GM12878 (cell line): ENCODE measurements around the gene MYO1H. TPM values are rescaled to one million over a fixed set of nuclear protein-coding genes. Genes with fewer than 3 reads are reported as not detected.

Source experiments
- ATAC-seq: fragments of 200-7000 bp; cut with Tn5 transposase; 3 replicates; pipeline ENCODE4 v1.9.1; 2020; ENCODE audit warnings: mild to moderate bottlenecking, moderate library complexity
- BruUV-seq: library from RNA; stranded (reverse); fragments of 400-500 nt; replicated peaks from 2 replicates; lab custom pipeline; 2021; lab: Mats Ljungman, UMichigan
- CTCF ChIA-PET: fragments of 300-600 bp; sonication (Branson Sonifier 250); formaldehyde crosslinking; extraction: SDS; loops from one replicate; lab custom pipeline; 2021; ENCODE audit warnings: inconsistent platforms; lab: Yijun Ruan, JAX
- POLR2A ChIA-PET: fragments of 350-600 bp; formaldehyde crosslinking; extraction: SDS; loops from one replicate; lab custom pipeline; 2021; ENCODE audit warnings: inconsistent platforms; lab: Charles Lee
- RAD21 ChIA-PET: fragments of 300-600 bp; sonication (Branson Sonifier 250); formaldehyde crosslinking; loops from one replicate; lab custom pipeline; 2023; ENCODE audit warnings: antibody characterized with exemption; ENCODE audit not compliant: unreplicated experiment; lab: Charles Lee
- SMC1A ChIA-PET: fragments of 300-600 bp; sonication (Branson Sonifier 250); formaldehyde crosslinking; loops from one replicate; lab custom pipeline; 2023; ENCODE audit not compliant: unreplicated experiment, uncharacterized antibody; lab: Charles Lee
- DNase-seq: peaks from one replicate; pipeline ENCODE4 v3.0.0-alpha.2; 2011; ENCODE audit warnings: low read depth, low spot score
- FAIRE-seq: peaks from 3 replicates; lab custom pipeline; 2011; peaks lifted over from hg19 to GRCh38; lab: Jason Lieb, UNC
- H2AFZ ChIP-seq: 2 replicates; pipeline ENCODE4 v1.6.0; 2011; ENCODE audit warnings: low read depth, low read length, control low read depth; ENCODE audit not compliant: control insufficient read depth
- H3K27ac ChIP-seq: 2 replicates; pipeline ENCODE4 v1.5.1; 2011; ENCODE audit warnings: control low read depth; ENCODE audit not compliant: control insufficient read depth, insufficient read depth
- H3K27me3 ChIP-seq, 2 experiments: replicated peaks in 1 of 2; 2 replicates each; pipeline versions ENCODE4 v1.6.0 to v1.6.1; 2011; ENCODE audit warnings: low read length in 1 of 2; ENCODE audit not compliant: control insufficient read depth in 2 of 2, insufficient read depth in 2 of 2
- H3K36me3 ChIP-seq, 2 experiments: 2 replicates each; pipeline ENCODE4 v1.5.1; 2011; ENCODE audit warnings: low read length in 1 of 2; ENCODE audit not compliant: control insufficient read depth in 2 of 2, insufficient read depth in 2 of 2
- H3K4me1 ChIP-seq: 2 replicates; pipeline ENCODE4 v1.6.1; 2011; ENCODE audit warnings: mild to moderate bottlenecking, low read length, moderate library complexity, mixed read lengths; ENCODE audit not compliant: control insufficient read depth, insufficient read depth
- H3K4me2 ChIP-seq: 2 replicates; pipeline ENCODE4 v1.6.0; 2011; ENCODE audit warnings: control low read depth; ENCODE audit not compliant: control insufficient read depth, insufficient read depth
- H3K4me3 ChIP-seq: fragments of 200-600 bp; sonication (generic); 2 replicates; pipeline ENCODE4 v1.5.1; 2016
- H3K79me2 ChIP-seq: 2 replicates; pipeline ENCODE4 v1.6.0; 2011; ENCODE audit warnings: low read length; ENCODE audit not compliant: control insufficient read depth, insufficient read depth
- H3K9ac ChIP-seq: 2 replicates; pipeline ENCODE4 v1.8.0; 2011; ENCODE audit warnings: low read length, control low read depth, mixed read lengths; ENCODE audit not compliant: control insufficient read depth, insufficient read depth
- H3K9me3 ChIP-seq: replicated peaks from 3 replicates; pipeline ENCODE4 v1.5.1; 2011; ENCODE audit warnings: mild to moderate bottlenecking, low read length; ENCODE audit not compliant: control insufficient read depth, insufficient read depth
- H4K20me1 ChIP-seq: 2 replicates; pipeline ENCODE4 v1.6.0; 2011; ENCODE audit not compliant: control insufficient read depth, insufficient read depth
- BRCA1 ChIP-seq: IDR thresholded peaks from 2 replicates; pipeline ENCODE4 v1.6.1; 2011; ENCODE audit warnings: low read depth, low read length, improper control_type of control experiment
- CBX5 ChIP-seq: sonication (generic); IDR thresholded peaks from 2 replicates; pipeline ENCODE4 v1.6.1; 2016; ENCODE audit warnings: low read depth, moderate library complexity, mild to moderate bottlenecking, inconsistent platforms
- EGR1 ChIP-seq, 2 experiments: IDR thresholded peaks; 1 replicate in 1 of 2; 2 replicates in 1 of 2; pipeline ENCODE4 v1.6.1; 2011 to 2012; ENCODE audit warnings: low read depth in 2 of 2, low read length in 2 of 2, borderline replicate concordance in 1 of 2, mild to moderate bottlenecking in 1 of 2, moderate library complexity in 1 of 2
- ETV6 ChIP-seq, 2 experiments: fragments of 450-650 bp in 1 of 2; IDR thresholded peaks in 1 of 2; conservative IDR thresholded peaks in 1 of 2; 2 replicates each; pipeline ENCODE4 v1.6.1; 2014; ENCODE audit warnings: antibody characterized with exemption in 1 of 2, borderline replicate concordance in 1 of 2, low read depth in 1 of 2, mild to moderate bottlenecking in 1 of 2, moderate library complexity in 1 of 2
- HDGF ChIP-seq: fragments of 450-650 bp; IDR thresholded peaks from 2 replicates; pipeline ENCODE4 v1.6.1; 2016; ENCODE audit warnings: antibody characterized with exemption
- POU2F2 ChIP-seq: IDR thresholded peaks from 3 replicates; pipeline ENCODE4 v1.6.1; 2011; ENCODE audit warnings: low read depth, mild to moderate bottlenecking, low read length, borderline replicate concordance
- RAD51 ChIP-seq: fragments of 450-650 bp; IDR thresholded peaks from 2 replicates; pipeline ENCODE4 v1.6.1; 2016; ENCODE audit warnings: moderate library complexity, mild to moderate bottlenecking, inconsistent platforms
- RFX5 ChIP-seq: IDR thresholded peaks from 2 replicates; pipeline ENCODE4 v1.6.1; 2011; ENCODE audit warnings: low read depth, low read length, improper control_type of control experiment
- RUNX3 ChIP-seq: IDR thresholded peaks from 2 replicates; pipeline ENCODE4 v1.6.1; 2012; ENCODE audit warnings: low read length, inconsistent platforms
- SUPT20H ChIP-seq: IDR thresholded peaks from 2 replicates; pipeline ENCODE4 v1.6.1; 2011; ENCODE audit warnings: low read depth, mild to moderate bottlenecking, low read length, moderate library complexity, borderline replicate concordance; ENCODE audit not compliant: control insufficient read depth
- TCF12 ChIP-seq: IDR thresholded peaks from 2 replicates; pipeline ENCODE4 v1.6.1; 2011; ENCODE audit warnings: low read depth, mild to moderate bottlenecking, low read length
- WGBS: methylation state at CpG from one replicate; pipeline ENCODE4 v1.1.6; 2016; ENCODE audit warnings: low lambda C conversion rate; ENCODE audit not compliant: insufficient replicate concordance, insufficient coverage; ENCODE audit errors: missing lambda C conversion rate; 5-methylcytosine and 5-hydroxymethylcytosine counted together
- in situ Hi-C: fragments of 300-500 bp; cut with MboI; formaldehyde crosslinking; loops from 9 replicates; pipeline ENCODE4 v1.14.3; 2018; ENCODE audit warnings: mixed read lengths
- intact Hi-C: fragments of 100-400 bp; cut with micrococcal nuclease; formaldehyde crosslinking; loops from one replicate; pipeline ENCODE4 v1.14.2; 2022; ENCODE audit not compliant: unreplicated experiment
- polyA plus RNA-seq, 11 experiments: library from polyadenylated mRNA; depleted of rRNA in 4 of 11; unstranded in 6 of 11; stranded (reverse) in 5 of 11; fragments of >200 nt; fragmentation: Nextera tagmentation in 4 of 11; fragmentation: Illumina TruSeq in 1 of 11; extraction: Ambion mirVana in 4 of 11; extraction: Trizol in 1 of 11; gene quantifications; 1 replicate in 1 of 11; 2 replicates in 10 of 11; pipeline versions ENCODE4 v1.2.1 to v1.2.3, GENCODE V29; 2011 to 2016; ENCODE audit warnings: inconsistent platforms in 2 of 11, missing spikeins in 2 of 11, low read depth in 1 of 11
- total RNA-seq, 4 experiments: library from RNA; depleted of rRNA in 3 of 4; stranded (reverse); fragments of >200 nt in 3 of 4; fragmentation: Illumina TruSeq in 1 of 4; extraction: Trizol in 1 of 4; gene quantifications; 2 replicates each; pipeline versions ENCODE4 v1.2.1 to v1.2.3, GENCODE V29; 2013 to 2021
- TF ChIP-seq, protein P1 (sequence below): fragments of 450-650 bp; IDR thresholded peaks from 2 replicates; pipeline ENCODE4 v1.6.1; 2017; ENCODE audit warnings: low read depth, mild to moderate bottlenecking, moderate library complexity
- TF ChIP-seq, protein P2 (sequence below): fragments of 450-650 bp; IDR thresholded peaks from 2 replicates; pipeline ENCODE4 v1.6.1; 2016; ENCODE audit warnings: mild to moderate bottlenecking, moderate library complexity, borderline replicate concordance
- TF ChIP-seq, protein P3 (sequence below): fragments of 450-650 bp; IDR thresholded peaks from 2 replicates; pipeline ENCODE4 v1.6.1; 2014; ENCODE audit warnings: mild to moderate bottlenecking

MYO1H gene
- total and polyA plus RNA-seq, 10 of the 15 experiments (the other 5 are each of a cell fraction or from before 2014, with no cell fraction given) = 0.05 TPM; not detected in 9

DNA sequence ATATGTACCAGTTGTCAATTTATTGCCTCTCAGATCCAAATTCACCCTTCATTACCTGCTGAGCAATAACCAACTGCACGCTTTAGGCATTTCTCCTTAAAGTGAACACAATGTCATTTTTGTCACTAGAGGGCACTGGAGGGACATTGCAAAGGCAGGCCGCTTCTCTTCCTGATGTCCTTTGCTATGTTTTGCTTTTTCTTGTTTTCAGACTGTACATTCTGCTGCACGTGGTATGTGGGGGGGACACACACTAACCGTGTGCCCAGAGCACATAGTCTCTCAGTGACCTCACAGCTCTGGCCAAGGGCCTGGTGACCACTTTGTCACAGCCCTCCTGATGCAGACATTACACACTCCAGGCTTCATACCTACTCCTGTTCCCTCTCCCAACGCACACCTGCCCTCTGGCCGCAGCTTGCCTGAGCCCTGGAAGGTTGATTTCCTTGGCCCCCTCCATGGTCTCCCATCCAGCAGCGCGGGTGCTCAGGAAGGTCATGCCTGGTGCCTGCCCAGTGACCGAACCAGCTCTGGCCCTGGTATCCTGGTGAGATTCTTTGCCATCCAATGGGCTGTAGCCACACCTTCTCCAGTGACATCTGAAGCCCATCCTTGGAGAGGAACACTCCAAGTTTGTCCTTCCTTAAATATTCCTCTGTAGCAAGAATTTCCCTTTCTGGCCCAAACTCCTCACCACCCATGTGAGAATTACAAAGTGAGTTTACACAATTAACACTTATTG lies 39.9 kb downstream of the MYO1H start (continued):
- TF ChIP-seq SUPT20H (no peak), HDGF (no peak)
- TF ChIP-seq, all 136 proteins: peak for 2

DNA sequence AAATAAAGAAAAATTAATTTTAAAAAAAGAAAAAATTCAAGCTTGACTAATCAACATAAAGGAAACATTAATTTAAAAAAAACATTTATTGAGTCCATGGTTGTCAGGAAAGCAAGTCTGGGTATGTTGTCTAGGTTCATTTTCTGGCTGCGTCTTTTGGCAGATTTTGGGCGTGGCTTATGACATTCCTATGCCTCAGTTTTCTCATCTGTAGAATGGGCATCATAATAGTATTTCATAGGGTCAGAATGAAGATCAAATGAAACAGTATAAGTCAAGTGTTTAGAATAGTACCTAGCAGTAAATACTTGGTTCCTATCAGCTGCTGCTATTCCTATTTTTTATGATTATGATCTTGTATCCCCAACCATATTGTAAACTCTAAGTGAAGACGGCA lies 40.5 kb downstream of the MYO1H start:
- H3K9ac ChIP-seq = no peak overlapping the region
- no peak for ATAC-seq
- RAD21 ChIA-PET = no interaction called here
- no peak overlapping the region for H3K4me3 ChIP-seq
- H3K27me3 ChIP-seq = peaks cover 0 to 3% of the 10 kb centered on the region in 2 experiments; a peak in 1 of 4 replicates
- CTCF ChIA-PET = interaction anchor here (1.7 to 6.2 kb wide), 3 partner anchors 10 to 125 kb away, joined by 6 to 44 read pairs (median 6); no protein-coding TSS in a partner anchor
- no peaks in the 10 kb centered on the region for H3K4me1 ChIP-seq
- BruUV-seq = no TSS peak
- H3K36me3 ChIP-seq = no peaks in the 10 kb centered on the region
- no peak for FAIRE-seq
- intact Hi-C loops = loop anchor here (10.0 kb wide), 1 partner anchor 253 kb away; no protein-coding TSS in a partner anchor
- no peak overlapping the region for H2AFZ ChIP-seq
- no peaks in the 10 kb centered on the region for H4K20me1 ChIP-seq
- DNase-seq = no peak
- no peak overlapping the region for H3K4me2 ChIP-seq
- SMC1A ChIA-PET = interaction anchor here (0.8 to 2.1 kb wide), 2 partner anchors 124 to 126 kb away, joined by 3 to 8 read pairs; no protein-coding TSS in a partner anchor
- POLR2A ChIA-PET = no interaction called here
- no peak for TF ChIP-seq EGR1 (IDR thresholded peaks at IDR 0.05; ENCODE audit: borderline replicate concordance in 1 of 2, low read depth in 2 of 2, low read length in 2 of 2)
- TF ChIP-seq, protein P1, sequence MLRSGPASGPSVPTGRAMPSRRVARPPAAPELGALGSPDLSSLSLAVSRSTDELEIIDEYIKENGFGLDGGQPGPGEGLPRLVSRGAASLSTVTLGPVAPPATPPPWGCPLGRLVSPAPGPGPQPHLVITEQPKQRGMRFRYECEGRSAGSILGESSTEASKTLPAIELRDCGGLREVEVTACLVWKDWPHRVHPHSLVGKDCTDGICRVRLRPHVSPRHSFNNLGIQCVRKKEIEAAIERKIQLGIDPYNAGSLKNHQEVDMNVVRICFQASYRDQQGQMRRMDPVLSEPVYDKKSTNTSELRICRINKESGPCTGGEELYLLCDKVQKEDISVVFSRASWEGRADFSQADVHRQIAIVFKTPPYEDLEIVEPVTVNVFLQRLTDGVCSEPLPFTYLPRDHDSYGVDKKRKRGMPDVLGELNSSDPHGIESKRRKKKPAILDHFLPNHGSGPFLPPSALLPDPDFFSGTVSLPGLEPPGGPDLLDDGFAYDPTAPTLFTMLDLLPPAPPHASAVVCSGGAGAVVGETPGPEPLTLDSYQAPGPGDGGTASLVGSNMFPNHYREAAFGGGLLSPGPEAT = no peak
- TF ChIP-seq RFX5 = no peak
- no peak for TF ChIP-seq TCF12
- TF ChIP-seq CBX5 = no peak
- TF ChIP-seq, protein P2, sequence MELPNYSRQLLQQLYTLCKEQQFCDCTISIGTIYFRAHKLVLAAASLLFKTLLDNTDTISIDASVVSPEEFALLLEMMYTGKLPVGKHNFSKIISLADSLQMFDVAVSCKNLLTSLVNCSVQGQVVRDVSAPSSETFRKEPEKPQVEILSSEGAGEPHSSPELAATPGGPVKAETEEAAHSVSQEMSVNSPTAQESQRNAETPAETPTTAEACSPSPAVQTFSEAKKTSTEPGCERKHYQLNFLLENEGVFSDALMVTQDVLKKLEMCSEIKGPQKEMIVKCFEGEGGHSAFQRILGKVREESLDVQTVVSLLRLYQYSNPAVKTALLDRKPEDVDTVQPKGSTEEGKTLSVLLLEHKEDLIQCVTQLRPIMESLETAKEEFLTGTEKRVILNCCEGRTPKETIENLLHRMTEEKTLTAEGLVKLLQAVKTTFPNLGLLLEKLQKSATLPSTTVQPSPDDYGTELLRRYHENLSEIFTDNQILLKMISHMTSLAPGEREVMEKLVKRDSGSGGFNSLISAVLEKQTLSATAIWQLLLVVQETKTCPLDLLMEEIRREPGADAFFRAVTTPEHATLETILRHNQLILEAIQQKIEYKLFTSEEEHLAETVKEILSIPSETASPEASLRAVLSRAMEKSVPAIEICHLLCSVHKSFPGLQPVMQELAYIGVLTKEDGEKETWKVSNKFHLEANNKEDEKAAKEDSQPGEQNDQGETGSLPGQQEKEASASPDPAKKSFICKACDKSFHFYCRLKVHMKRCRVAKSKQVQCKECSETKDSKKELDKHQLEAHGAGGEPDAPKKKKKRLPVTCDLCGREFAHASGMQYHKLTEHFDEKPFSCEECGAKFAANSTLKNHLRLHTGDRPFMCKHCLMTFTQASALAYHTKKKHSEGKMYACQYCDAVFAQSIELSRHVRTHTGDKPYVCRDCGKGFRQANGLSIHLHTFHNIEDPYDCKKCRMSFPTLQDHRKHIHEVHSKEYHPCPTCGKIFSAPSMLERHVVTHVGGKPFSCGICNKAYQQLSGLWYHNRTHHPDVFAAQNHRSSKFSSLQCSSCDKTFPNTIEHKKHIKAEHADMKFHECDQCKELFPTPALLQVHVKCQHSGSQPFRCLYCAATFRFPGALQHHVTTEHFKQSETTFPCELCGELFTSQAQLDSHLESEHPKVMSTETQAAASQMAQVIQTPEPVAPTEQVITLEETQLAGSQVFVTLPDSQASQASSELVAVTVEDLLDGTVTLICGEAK = no peak
- no peak for TF ChIP-seq ETV6 (conservative IDR thresholded peaks at IDR 0.05 in 1 of 2, IDR thresholded peaks at IDR 0.05 in 1 of 2; ENCODE audit: borderline replicate concordance in 1 of 2, low read depth in 1 of 2)
- TF ChIP-seq RUNX3 = no peak
- TF ChIP-seq BRCA1 = no peak
- TF ChIP-seq, protein P3, sequence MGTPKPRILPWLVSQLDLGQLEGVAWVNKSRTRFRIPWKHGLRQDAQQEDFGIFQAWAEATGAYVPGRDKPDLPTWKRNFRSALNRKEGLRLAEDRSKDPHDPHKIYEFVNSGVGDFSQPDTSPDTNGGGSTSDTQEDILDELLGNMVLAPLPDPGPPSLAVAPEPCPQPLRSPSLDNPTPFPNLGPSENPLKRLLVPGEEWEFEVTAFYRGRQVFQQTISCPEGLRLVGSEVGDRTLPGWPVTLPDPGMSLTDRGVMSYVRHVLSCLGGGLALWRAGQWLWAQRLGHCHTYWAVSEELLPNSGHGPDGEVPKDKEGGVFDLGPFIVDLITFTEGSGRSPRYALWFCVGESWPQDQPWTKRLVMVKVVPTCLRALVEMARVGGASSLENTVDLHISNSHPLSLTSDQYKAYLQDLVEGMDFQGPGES = no peak
- no peak for TF ChIP-seq RAD51
- no peak for TF ChIP-seq POU2F2
- TF ChIP-seq, all 136 proteins: peak for 0
- in situ Hi-C loops = loop anchor here (5.0 kb wide), 1 partner anchor 121 kb away; no protein-coding TSS in a partner anchor
- 52% methylated on average over 3 of the region's 3 CpGs for WGBS
- no peak overlapping the region for H3K27ac ChIP-seq
- no peaks in the 10 kb centered on the region; the same call in 2 of the 3 replicates for H3K9me3 ChIP-seq
- no peaks in the 10 kb centered on the region for H3K79me2 ChIP-seq
